H1 (cell line): Measurements from ENCODE around the gene PGPEP1. TPM values are rescaled to one million over a fixed set of nuclear protein-coding genes. Genes with fewer than 3 reads are reported as not detected.

Source experiments
- CTBP2 ChIP-seq: IDR thresholded peaks from 2 replicates; pipeline ENCODE4 v1.7.0; 2011; ENCODE audit warnings: borderline replicate concordance, mild to moderate bottlenecking, moderate library complexity, mixed read lengths, low read length; ENCODE audit not compliant: insufficient read depth, insufficient read length
- HDAC6 ChIP-seq: IDR thresholded peaks from one replicate; pipeline ENCODE4 v1.7.1; 2012; ENCODE audit warnings: low read depth, mild to moderate bottlenecking, inconsistent platforms, low read length, moderate library complexity
- NANOG ChIP-seq: IDR thresholded peaks from 2 replicates; pipeline ENCODE4 v1.6.1; 2011; ENCODE audit warnings: low read length, low read depth, mild to moderate bottlenecking, inconsistent platforms; ENCODE audit not compliant: insufficient read depth, poor library complexity, severe bottlenecking
- POU5F1 ChIP-seq: IDR thresholded peaks from 2 replicates; pipeline ENCODE4 v1.6.1; 2011; ENCODE audit warnings: low read depth, mild to moderate bottlenecking, low read length, moderate library complexity
- RAD21 ChIP-seq, 2 experiments: IDR thresholded peaks in 1 of 2; conservative IDR thresholded peaks in 1 of 2; 2 replicates each; pipeline ENCODE4 v1.6.1; 2011; ENCODE audit warnings: low read depth in 2 of 2, low read length in 2 of 2, improper control_type of control experiment in 1 of 2, inconsistent platforms in 1 of 2, mild to moderate bottlenecking in 1 of 2, moderate library complexity in 1 of 2
- RBBP5 ChIP-seq: IDR thresholded peaks from 2 replicates; pipeline ENCODE4 v1.7.1; 2012; ENCODE audit warnings: low read depth, mild to moderate bottlenecking, inconsistent platforms, low read length, moderate library complexity, borderline replicate concordance
- RXRA ChIP-seq: IDR thresholded peaks from 2 replicates; pipeline ENCODE4 v1.6.1; 2011; ENCODE audit warnings: low read depth, mild to moderate bottlenecking, low read length, moderate library complexity; ENCODE audit not compliant: insufficient read depth
- SIN3A ChIP-seq, 2 experiments: IDR thresholded peaks in 1 of 2; conservative IDR thresholded peaks in 1 of 2; 2 replicates each; pipeline ENCODE4 v1.6.1; 2011 to 2012; ENCODE audit warnings: low read length in 2 of 2, improper control_type of control experiment in 1 of 2, low read depth in 1 of 2, mild to moderate bottlenecking in 1 of 2
- SIX5 ChIP-seq: IDR thresholded peaks from 2 replicates; pipeline ENCODE4 v1.6.1; 2011; ENCODE audit warnings: mild to moderate bottlenecking, low read depth, low read length
- SP2 ChIP-seq: IDR thresholded peaks from 2 replicates; pipeline ENCODE4 v1.6.1; 2012; ENCODE audit warnings: mild to moderate bottlenecking, low read length, inconsistent platforms
- TBP ChIP-seq: IDR thresholded peaks from 2 replicates; pipeline ENCODE4 v1.6.1; 2011; ENCODE audit warnings: low read depth, low read length, improper control_type of control experiment
- polyA plus RNA-seq, 7 experiments: library from polyadenylated mRNA; depleted of rRNA in 3 of 7; stranded (reverse) in 5 of 7; unstranded in 2 of 7; fragments of >200 nt in 5 of 7; fragments of 200-250 nt in 2 of 7; gene quantifications; 1 replicate in 5 of 7; 2 replicates in 1 of 7; 4 replicates in 1 of 7; pipeline versions ENCODE4 v1.2.1 to v1.2.3, GENCODE V29; 2011 to 2013; ENCODE audit warnings: missing spikeins in 2 of 7, mixed read lengths in 2 of 7
- total RNA-seq: library from RNA; stranded (reverse); fragmentation: NEBNext Ultra II Directional; extraction: Animal tissue kit (Norgen Biotek cat#: 25700); gene quantifications from 2 replicates; pipeline ENCODE4 v1.2.1, GENCODE V29; 2021
- TF ChIP-seq, protein P1 (sequence below), 3 experiments: IDR thresholded peaks; 1 replicate in 2 of 3; 2 replicates in 1 of 3; pipeline versions ENCODE4 v1.5.1 to v1.6.1; 2011; ENCODE audit warnings: low read length in 3 of 3, mild to moderate bottlenecking in 3 of 3, inconsistent platforms in 2 of 3, low read depth in 1 of 3, moderate library complexity in 1 of 3; ENCODE audit not compliant: insufficient read depth in 1 of 3; ENCODE audit errors: control extremely low read depth in 1 of 3

The PGPEP1 gene
- total and polyA plus RNA-seq, 2 of the 8 experiments (the other 6 are each of a cell fraction or from before 2014, with no cell fraction given) = 17.0 to 33.4 TPM

DNA sequence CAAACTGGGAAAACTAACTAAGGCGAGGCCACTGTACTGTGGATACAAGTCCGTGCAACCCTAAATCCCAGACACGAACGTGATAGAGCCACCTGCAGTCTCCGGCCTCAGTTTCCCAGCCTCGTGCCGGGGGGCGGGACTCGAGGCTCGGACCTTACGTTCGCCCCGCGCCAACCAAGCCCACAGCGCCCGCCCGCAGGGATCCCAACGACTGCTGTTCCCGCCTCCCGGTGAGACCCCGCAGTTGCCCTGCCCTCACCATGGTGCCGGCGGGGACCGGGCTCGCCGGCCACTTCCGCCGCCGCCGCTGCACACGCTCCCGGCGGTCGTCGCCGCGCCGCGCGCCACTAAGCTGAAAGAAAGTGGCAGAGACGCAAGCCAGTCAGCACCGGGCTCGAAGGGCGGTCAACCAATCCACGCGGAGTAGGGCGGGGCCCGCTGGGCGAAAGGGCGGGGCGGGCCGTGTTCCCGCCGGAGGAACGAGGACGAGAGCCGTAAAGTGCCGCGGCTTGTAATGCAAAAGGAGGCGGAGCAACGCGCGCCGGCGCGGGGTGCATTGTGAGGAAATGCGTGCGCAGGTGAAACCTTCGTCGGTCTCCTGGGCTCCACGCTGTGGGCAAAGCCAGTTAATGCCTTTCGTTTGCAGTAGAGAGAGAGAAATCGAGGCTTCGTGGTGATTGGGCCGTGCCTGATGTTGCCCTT, 17.5 kb upstream of the PGPEP1 start, which contains the start of gene LSM4 (continued):
- TF ChIP-seq, protein P1, sequence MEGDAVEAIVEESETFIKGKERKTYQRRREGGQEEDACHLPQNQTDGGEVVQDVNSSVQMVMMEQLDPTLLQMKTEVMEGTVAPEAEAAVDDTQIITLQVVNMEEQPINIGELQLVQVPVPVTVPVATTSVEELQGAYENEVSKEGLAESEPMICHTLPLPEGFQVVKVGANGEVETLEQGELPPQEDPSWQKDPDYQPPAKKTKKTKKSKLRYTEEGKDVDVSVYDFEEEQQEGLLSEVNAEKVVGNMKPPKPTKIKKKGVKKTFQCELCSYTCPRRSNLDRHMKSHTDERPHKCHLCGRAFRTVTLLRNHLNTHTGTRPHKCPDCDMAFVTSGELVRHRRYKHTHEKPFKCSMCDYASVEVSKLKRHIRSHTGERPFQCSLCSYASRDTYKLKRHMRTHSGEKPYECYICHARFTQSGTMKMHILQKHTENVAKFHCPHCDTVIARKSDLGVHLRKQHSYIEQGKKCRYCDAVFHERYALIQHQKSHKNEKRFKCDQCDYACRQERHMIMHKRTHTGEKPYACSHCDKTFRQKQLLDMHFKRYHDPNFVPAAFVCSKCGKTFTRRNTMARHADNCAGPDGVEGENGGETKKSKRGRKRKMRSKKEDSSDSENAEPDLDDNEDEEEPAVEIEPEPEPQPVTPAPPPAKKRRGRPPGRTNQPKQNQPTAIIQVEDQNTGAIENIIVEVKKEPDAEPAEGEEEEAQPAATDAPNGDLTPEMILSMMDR (IDR thresholded peaks at IDR 0.05; ENCODE audit: control extremely low read depth in 1 of 3, insufficient read depth in 1 of 3, low read depth in 1 of 3, low read length in 3 of 3) = peak; percentile 33 to 45 (median 39)
- TF ChIP-seq SP2 (peak; percentile 66), RXRA (no peak), SIN3A (conservative IDR thresholded peaks at IDR 0.05 in 1 of 2, IDR thresholded peaks at IDR 0.05 in 1 of 2; ENCODE audit: low read depth in 1 of 2, low read length in 2 of 2) (peak in 1 of 2 experiments; percentile 64; a peak in 2 of 4 replicates), RBBP5 (no peak), TBP (peak; percentile 59), HDAC6 (no peak), SIX5 (no peak), POU5F1 (no peak), CTBP2 (no peak), RAD21 (IDR thresholded peaks at IDR 0.05 in 1 of 2, conservative IDR thresholded peaks at IDR 0.05 in 1 of 2; ENCODE audit: low read depth in 2 of 2, low read length in 2 of 2) (peak; percentile 47 to 49), NANOG (no peak)
